Brain pericyte (primary cell): Measurements from ENCODE around the gene PGGHG.
"Not testable (repeated sequence)": the region's sequence is repeated elsewhere in the genome, so short reads cannot be mapped to it uniquely, and the experiment has no call there.

ENCODE experiments used
- DNase-seq: peaks from one replicate; pipeline ENCODE4 v3.0.0-alpha.2; 2012; ENCODE audit warnings: low read depth, low spot score

PGGHG gene

GRCh38 chr11:288478-289397 lies at the start of gene PGGHG:
Gene PGGHG (plus strand): TSS chr11:289126. CDS start chr11:289817, 691 bp downstream.
- no peak for DNase-seq

DNA sequence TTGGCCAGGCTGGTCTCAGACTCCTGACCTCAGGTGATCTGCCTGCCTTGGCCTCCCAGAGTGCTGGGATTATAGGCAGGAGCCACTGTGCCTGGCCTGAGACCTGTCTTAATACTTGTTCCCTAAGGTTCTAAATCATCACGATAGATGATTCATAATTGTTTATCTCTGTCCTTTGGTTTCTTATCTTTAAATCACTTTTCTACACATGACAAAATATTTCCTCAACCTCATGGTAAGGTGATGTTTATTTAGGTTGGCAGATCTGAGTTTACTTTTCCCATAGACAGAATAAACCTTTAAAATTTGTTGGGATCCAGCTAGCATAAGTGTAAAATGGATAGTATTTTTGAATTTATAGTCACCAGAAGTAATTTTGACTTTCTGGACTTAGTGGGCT lies 48.6 kb upstream of the PGGHG start:
- no peak for DNase-seq

DNA sequence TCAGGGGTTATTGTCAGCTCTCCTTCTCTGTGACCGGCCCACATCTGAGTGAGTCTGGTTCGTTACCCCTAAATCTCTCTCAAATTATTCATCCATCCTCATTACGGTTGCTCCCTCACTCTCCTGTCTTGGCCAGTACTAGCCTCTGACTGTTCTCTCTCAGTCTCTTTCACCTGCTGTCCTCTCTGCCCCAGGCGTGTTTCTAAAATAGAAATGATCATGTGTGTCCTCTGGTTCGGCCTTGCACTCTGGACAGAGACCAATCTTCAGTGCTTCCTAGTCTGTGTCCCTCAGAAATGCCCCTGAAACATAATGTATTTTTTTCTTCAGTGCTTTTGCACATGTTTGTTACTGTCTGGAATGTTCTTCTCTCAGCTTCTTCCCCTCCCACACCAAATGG lies 47.3 kb upstream of the PGGHG start:
- no peak for DNase-seq

GRCh38 chr11:244376-244775 lies 44.5 kb upstream of the PGGHG start:
- DNase-seq = no peak

GRCh38 chr11:249062-249461 lies 39.9 kb upstream of the PGGHG start:
- DNase-seq = no peak

- no peak for DNase-seq
These were observed 38.7 kb upstream of the PGGHG start for GRCh38 chr11:250274-250673.

GRCh38 chr11:250740-251299 lies 38.1 kb upstream of the PGGHG start:
- DNase-seq = no peak

- no peak for DNase-seq
These were observed 37.4 kb upstream of the PGGHG start for GRCh38 chr11:251550-251949.

DNA sequence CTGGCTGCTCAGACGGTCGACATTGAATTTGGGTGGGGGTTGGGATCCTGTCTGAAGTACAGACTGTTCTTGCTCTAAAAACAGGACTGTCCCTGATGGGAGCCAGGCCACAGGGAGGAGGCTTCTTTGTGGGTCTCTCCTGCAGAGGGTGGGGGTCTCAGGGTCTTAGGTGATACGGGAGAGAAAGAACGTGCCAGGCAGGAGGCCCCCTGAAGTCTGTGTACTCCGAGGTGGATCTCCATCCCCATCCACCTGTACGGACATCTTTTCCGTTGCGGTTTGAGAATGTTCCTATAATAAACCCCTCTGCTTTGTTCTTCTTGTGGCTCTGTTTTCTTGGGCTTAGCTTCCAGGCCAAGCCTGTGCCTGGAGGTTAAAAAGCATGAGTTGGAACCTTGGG lies 36.3 kb upstream of the PGGHG start:
- DNase-seq = no peak

DNA sequence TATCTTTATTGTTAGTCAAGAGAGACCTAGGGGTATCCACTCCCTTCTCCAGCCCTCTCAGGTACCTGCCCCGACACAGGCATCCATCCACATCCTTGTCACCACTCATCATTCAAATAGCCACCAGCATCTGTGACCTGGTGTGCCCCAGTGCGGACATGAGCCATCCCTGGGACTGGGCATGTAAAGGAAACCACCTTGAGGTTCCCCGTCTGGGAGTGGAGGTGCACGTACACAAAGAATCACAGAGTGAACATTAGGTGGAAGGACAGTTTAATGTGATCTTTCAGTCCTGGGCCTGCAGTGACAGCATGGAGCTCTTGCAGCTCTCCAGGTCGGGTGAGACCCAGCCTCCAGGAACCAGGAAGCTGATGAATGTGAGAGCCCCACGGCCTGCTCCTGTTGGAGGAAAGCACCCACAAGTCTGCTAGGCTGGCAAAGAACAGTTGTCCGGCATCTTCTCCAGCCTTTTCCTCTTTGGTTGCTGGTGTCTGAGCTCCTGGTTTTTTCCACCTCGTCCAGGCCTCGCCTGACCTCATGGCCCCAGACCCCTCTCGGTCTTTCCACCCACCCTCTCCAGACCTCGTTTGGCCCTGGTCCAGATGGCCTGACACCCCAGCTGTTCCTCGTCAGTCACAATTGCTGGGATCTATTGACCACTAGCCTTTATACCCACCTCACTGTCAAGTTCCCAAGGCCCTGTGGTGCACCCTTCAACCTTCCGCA lies 35.6 kb upstream of the PGGHG start:
- DNase-seq = no peak

GRCh38 chr11:253886-254270 lies 35.0 kb upstream of the PGGHG start:
- no peak for DNase-seq

DNA sequence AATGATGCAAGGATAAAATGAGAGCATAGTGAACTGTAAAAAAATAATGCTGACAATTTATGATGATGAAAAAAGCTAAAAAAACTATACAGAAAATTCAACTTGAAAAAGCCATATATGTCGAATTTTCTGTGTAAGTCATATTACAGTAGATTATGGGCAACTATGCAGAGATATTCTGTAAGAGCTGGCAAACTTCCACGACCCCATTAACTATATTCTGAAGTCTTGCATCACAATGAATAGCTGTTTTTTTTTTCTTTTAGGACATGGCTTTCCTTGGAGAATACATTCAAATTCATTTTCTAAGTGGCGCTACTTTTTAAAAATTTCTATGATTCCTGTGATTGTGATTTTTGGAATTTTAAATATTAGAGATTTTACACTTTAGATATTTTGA lies 33.8 kb upstream of the PGGHG start:
- no peak for DNase-seq

DNA sequence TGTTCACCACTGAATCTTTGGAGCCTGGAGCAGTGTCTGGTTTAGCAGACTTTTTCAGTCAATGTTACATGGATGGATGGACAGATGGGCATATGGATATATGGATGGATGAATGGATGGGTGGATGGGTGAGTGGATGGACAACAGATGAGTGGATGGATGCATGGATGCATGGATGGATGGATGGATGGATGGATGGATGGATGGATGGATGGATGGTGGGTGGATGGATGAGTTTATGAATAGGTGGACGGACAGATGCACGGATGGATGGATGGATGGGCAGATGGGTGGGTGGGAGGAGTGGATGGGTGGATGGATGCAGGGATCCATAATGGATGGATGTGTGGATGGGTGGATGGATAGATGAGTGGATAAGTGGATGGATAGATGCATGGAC lies 33.1 kb upstream of the PGGHG start:
- DNase-seq = no peak

GRCh38 chr11:256952-257737 lies 31.8 kb upstream of the PGGHG start:
- DNase-seq = no peak

GRCh38 chr11:257766-258493 lies 31.0 kb upstream of the PGGHG start:
- no peak for DNase-seq

GRCh38 chr11:259413-259812 lies 29.5 kb upstream of the PGGHG start:
- DNase-seq = no peak

DNA sequence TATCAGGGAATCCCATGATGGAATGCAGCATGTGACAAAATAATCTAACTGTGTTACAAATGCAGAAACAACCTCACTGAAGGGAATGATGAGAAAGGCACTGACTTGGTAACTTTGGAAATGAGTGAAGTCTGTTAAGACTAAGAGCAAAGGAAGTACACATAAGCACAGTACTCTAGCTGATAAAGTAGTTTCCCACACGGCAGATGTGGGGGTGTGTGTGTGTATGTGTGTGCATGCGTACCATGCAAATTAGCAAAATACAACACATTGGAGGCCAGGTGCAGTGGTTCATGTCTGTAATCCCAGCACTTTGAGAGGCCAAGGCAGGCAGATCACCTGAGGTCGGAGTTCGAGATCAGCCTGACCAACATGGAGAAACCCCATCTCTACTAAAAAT lies 27.3 kb upstream of the PGGHG start:
- DNase-seq = no peak

GRCh38 chr11:266676-267439 lies 22.1 kb upstream of the PGGHG start:
- DNase-seq = no peak

DNA sequence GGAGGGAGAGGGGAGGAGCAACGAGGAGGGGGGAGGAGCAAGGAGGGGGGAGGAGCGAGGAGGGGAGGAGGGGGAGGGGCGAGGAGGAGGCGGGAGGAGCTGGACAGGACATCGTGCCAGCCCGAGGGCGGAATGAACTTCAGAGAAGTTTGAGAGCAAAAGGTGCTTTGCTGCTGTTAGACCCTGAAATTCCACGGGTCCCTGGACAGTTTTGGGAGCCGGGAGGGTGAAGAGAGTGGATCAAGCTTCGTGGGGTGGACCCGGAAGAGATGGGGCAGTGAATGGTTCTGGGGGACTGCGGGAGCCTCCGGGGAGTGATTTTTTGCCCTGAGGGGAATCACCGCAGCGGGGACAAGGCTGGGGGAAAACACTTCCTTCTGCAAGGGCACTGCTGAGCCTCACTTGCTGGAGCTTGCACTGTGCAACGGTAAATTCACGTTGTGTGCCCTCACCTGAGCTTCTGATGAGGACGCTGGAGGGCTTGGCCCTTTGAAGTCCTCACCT lies 21.4 kb upstream of the PGGHG start:
- no peak for DNase-seq

- not testable (repeated sequence) for DNase-seq
These were observed 20.2 kb upstream of the PGGHG start for GRCh38 chr11:268716-269145.
